ENCODE measurements around the gene ABCA6.

DNA sequence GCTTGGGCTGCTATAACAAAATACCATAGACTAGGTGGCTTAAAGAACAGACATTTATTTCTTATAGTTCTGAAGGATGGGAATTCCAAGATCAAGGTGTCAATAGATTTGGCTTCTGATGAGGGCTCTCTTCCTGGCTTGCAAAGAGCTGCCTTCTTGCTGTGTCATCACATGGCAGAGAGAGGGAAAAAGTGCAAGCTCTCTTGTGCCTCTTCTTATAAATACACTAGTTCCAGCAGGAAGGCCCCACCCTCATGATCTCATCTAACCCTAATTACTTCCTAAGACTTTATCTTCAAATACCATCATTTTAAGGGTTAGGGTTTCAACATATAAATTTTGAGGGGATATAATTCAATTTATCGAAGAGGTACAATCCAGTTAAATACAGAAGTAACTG is 111.5 kb downstream of the ABCA6 start:
- TF ChIP-seq MAX (IDR thresholded peaks at IDR 0.05) (no peak), EP300 (IDR thresholded peaks at IDR 0.05) (no peak), POLR2A (IDR thresholded peaks at IDR 0.05; ENCODE audit: low read length) (no peak), HDAC2 (IDR thresholded peaks at IDR 0.05) (no peak), CTCF (IDR thresholded peaks at IDR 0.05) (no peak), PBX3 (IDR thresholded peaks at IDR 0.05) (no peak), CBX8 (IDR thresholded peaks at IDR 0.05) (no peak), RFX5 (IDR thresholded peaks at IDR 0.05) (no peak), RNF2 (IDR thresholded peaks at IDR 0.05; ENCODE audit: borderline replicate concordance, low read depth) (no peak)
- TF ChIP-seq, protein P1, sequence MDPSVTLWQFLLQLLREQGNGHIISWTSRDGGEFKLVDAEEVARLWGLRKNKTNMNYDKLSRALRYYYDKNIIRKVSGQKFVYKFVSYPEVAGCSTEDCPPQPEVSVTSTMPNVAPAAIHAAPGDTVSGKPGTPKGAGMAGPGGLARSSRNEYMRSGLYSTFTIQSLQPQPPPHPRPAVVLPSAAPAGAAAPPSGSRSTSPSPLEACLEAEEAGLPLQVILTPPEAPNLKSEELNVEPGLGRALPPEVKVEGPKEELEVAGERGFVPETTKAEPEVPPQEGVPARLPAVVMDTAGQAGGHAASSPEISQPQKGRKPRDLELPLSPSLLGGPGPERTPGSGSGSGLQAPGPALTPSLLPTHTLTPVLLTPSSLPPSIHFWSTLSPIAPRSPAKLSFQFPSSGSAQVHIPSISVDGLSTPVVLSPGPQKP (IDR thresholded peaks at IDR 0.05; ENCODE audit: low read depth, low read length), result no peak
